Suprapubic skin (tissue), 3 donors: ENCODE measurements around the gene HELT.

Experiments
- EP300 ChIP-seq: sonication (generic); formaldehyde crosslinking; IDR thresholded peaks from one replicate; pipeline ENCODE4 v1.6.1; 2017; ENCODE audit warnings: antibody characterized with exemption
- POLR2A ChIP-seq, 2 donors: fragments of 450-650 bp; IDR thresholded peaks; one replicate each; pipeline ENCODE4 v1.6.1; 2017; ENCODE audit warnings: antibody characterized with exemption in 2 of 2, mild to moderate bottlenecking in 2 of 2, moderate library complexity in 2 of 2
- TF ChIP-seq, protein P1 (sequence below), 2 donors: fragments of 200-600 bp in 1 of 2; fragments of 450-650 bp in 1 of 2; sonication (generic) in 1 of 2; IDR thresholded peaks; one replicate each; pipeline ENCODE4 v1.5.1; 2016 to 2019; ENCODE audit warnings: antibody characterized with exemption in 2 of 2, mild to moderate bottlenecking in 1 of 2, moderate library complexity in 1 of 2

GRCh38 chr4:184972991-184973390, 45.3 kb upstream of the HELT start:
- TF ChIP-seq, protein P1, sequence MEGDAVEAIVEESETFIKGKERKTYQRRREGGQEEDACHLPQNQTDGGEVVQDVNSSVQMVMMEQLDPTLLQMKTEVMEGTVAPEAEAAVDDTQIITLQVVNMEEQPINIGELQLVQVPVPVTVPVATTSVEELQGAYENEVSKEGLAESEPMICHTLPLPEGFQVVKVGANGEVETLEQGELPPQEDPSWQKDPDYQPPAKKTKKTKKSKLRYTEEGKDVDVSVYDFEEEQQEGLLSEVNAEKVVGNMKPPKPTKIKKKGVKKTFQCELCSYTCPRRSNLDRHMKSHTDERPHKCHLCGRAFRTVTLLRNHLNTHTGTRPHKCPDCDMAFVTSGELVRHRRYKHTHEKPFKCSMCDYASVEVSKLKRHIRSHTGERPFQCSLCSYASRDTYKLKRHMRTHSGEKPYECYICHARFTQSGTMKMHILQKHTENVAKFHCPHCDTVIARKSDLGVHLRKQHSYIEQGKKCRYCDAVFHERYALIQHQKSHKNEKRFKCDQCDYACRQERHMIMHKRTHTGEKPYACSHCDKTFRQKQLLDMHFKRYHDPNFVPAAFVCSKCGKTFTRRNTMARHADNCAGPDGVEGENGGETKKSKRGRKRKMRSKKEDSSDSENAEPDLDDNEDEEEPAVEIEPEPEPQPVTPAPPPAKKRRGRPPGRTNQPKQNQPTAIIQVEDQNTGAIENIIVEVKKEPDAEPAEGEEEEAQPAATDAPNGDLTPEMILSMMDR (IDR thresholded peaks at IDR 0.05), result no peak
- TF ChIP-seq POLR2A (IDR thresholded peaks at IDR 0.05), result no peak
- no peak for TF ChIP-seq EP300
